ENCODE measurements around the gene UBE2V1. TPM values are rescaled to one million over a fixed set of nuclear protein-coding genes. Genes with fewer than 3 reads are reported as not detected.

Gene UBE2V1
- total and polyA plus RNA-seq, 7 donors, result 45.2 to 165 (median 60.3) TPM

GRCh38 chr20:50043573-50044352 lies 69.2 kb downstream of the UBE2V1 start:
- no peak for ATAC-seq
- H3K27ac ChIP-seq, result no peak overlapping the region
- no peaks in the 10 kb centered on the region for H3K9me3 ChIP-seq
- H3K4me3 ChIP-seq, result no peak overlapping the region
- TF ChIP-seq, protein P1, sequence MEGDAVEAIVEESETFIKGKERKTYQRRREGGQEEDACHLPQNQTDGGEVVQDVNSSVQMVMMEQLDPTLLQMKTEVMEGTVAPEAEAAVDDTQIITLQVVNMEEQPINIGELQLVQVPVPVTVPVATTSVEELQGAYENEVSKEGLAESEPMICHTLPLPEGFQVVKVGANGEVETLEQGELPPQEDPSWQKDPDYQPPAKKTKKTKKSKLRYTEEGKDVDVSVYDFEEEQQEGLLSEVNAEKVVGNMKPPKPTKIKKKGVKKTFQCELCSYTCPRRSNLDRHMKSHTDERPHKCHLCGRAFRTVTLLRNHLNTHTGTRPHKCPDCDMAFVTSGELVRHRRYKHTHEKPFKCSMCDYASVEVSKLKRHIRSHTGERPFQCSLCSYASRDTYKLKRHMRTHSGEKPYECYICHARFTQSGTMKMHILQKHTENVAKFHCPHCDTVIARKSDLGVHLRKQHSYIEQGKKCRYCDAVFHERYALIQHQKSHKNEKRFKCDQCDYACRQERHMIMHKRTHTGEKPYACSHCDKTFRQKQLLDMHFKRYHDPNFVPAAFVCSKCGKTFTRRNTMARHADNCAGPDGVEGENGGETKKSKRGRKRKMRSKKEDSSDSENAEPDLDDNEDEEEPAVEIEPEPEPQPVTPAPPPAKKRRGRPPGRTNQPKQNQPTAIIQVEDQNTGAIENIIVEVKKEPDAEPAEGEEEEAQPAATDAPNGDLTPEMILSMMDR (IDR thresholded peaks at IDR 0.05), result no peak
- no peaks in the 10 kb centered on the region for H3K27me3 ChIP-seq (ENCODE audit: insufficient read depth in 3 of 3, low read length in 2 of 3)
- 92 to 95% (median 95%) methylated on average over 21 to 22 of the region's 22 CpGs for WGBS, 3 donors
- DNase-seq, result no peak
- no peaks in the 10 kb centered on the region for H3K36me3 ChIP-seq (ENCODE audit: insufficient read depth in 1 of 2, low read depth in 1 of 2)
- intact Hi-C loops (cut with DNase I), result no loop called here
- H3K4me1 ChIP-seq, result peaks cover 16% of the 10 kb centered on the region

- Histone ChIP-seq H3K4me1 (peaks cover 6% of the 10 kb centered on the region), H3K9me3 (no peaks in the 10 kb centered on the region), H3K4me3 (no peak overlapping the region), H3K27me3 (ENCODE audit: insufficient read depth in 3 of 3, low read length in 2 of 3) (no peaks in the 10 kb centered on the region), H3K27ac (no peak overlapping the region), H3K36me3 (ENCODE audit: insufficient read depth in 1 of 2, low read depth in 1 of 2) (no peaks in the 10 kb centered on the region)
- WGBS, 3 donors, result 84 to 86% (median 85%) methylated on average over 10 of the region's 10 CpGs
- no peak for DNase-seq
- intact Hi-C loops (cut with DNase I), result no loop called here
- TF ChIP-seq, protein P1 (IDR thresholded peaks at IDR 0.05), result no peak
- no peak for ATAC-seq
These were observed 70.3 kb downstream of the UBE2V1 start for GRCh38 chr20:50042370-50043313.

DNA sequence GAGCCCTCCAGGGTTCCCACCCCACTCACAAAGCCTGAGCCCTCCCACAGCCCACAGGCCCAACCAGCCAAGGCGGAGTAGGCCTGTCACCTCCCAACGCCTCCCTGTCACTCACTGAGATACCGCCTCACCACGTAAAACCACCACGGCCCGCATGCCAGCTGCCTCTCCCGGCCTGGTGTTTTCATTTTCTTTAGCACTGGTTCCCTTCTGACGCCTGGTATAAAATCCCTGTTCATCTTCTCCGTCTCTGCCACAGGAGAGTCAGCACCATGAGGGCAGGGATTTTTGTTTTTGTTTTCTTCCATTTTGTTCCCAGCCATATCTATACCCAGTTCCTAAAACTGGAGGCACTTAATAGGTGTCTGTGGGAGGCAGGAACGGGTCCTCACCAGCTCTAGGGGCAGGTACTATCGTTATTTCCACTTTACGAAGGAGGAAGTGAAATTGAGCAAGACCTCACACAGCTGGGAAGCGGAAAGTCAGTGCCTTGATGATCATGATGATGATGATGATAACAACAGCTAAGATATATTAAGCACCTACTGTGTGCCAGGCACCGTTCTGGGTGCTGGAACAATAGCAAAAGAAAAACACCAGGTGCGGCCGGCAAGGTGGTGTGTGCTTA lies 71.6 kb downstream of the UBE2V1 start:
- 81 to 83% (median 83%) methylated on average over 16 of the region's 16 CpGs for WGBS, 3 donors
- Histone ChIP-seq H3K27ac (no peak overlapping the region), H3K36me3 (ENCODE audit: insufficient read depth in 1 of 2, low read depth in 1 of 2) (no peaks in the 10 kb centered on the region), H3K27me3 (ENCODE audit: insufficient read depth in 3 of 3, low read length in 2 of 3) (no peaks in the 10 kb centered on the region), H3K9me3 (no peaks in the 10 kb centered on the region), H3K4me1 (no peaks in the 10 kb centered on the region), H3K4me3 (no peak overlapping the region)
- ATAC-seq (no peak), DNase-seq (no peak)
- intact Hi-C loops (cut with DNase I), result no loop called here
- TF ChIP-seq, protein P1 (IDR thresholded peaks at IDR 0.05), result no peak

- DNase-seq, result no peak
- Histone ChIP-seq H3K4me3 (no peak overlapping the region), H3K27ac (no peak overlapping the region), H3K36me3 (ENCODE audit: insufficient read depth in 1 of 2, low read depth in 1 of 2) (no peaks in the 10 kb centered on the region), H3K27me3 (ENCODE audit: insufficient read depth in 3 of 3, low read length in 2 of 3) (no peaks in the 10 kb centered on the region), H3K4me1 (no peaks in the 10 kb centered on the region), H3K9me3 (no peaks in the 10 kb centered on the region)
- no peak for ATAC-seq
- 83 to 86% (median 85%) methylated on average over 17 of the region's 17 CpGs for WGBS, 3 donors
- intact Hi-C loops (cut with DNase I), result no loop called here
- TF ChIP-seq, protein P1 (IDR thresholded peaks at IDR 0.05), result no peak
These were observed 72.3 kb downstream of the UBE2V1 start for GRCh38 chr20:50040432-50041245.
